Measurements from ENCODE around the gene PTPRD.
A peak's percentile ranks its signal among the peaks of the same experiment; 100 is the strongest.

Gene PTPRD

GRCh38 chr9:8800196-8800595 is 1812.6 kb downstream of the PTPRD start:
- no peak for DNase-seq

- DNase-seq: no peak
Observed at GRCh38 chr9:8799615-8800014, 1813.2 kb downstream of the PTPRD start.

- DNase-seq: no peak
Observed at GRCh38 chr9:8799206-8799605, 1813.6 kb downstream of the PTPRD start.

GRCh38 chr9:8784838-8785237 is 1828.0 kb downstream of the PTPRD start:
- peak; percentile 12 for DNase-seq

- peak; percentile 28 for DNase-seq
Observed at GRCh38 chr9:8783941-8784340, 1828.9 kb downstream of the PTPRD start.

- no peak for DNase-seq
Observed at GRCh38 chr9:8782237-8782636, 1830.6 kb downstream of the PTPRD start.

- DNase-seq: no peak
Observed at GRCh38 chr9:8781458-8781857, 1831.3 kb downstream of the PTPRD start.

- no peak for DNase-seq
Observed at GRCh38 chr9:8780386-8780785, 1832.4 kb downstream of the PTPRD start.

- no peak for DNase-seq
Observed at GRCh38 chr9:8779478-8779877, 1833.3 kb downstream of the PTPRD start.

- DNase-seq: no peak
Observed at GRCh38 chr9:8778356-8778755, 1834.4 kb downstream of the PTPRD start.

GRCh38 chr9:8772302-8772701 is 1840.5 kb downstream of the PTPRD start:
- DNase-seq: no peak

GRCh38 chr9:8769153-8769552 is 1843.6 kb downstream of the PTPRD start:
- DNase-seq: no peak

- DNase-seq: no peak
Observed at GRCh38 chr9:8766096-8766495, 1846.7 kb downstream of the PTPRD start.

GRCh38 chr9:8764051-8764450 is 1848.8 kb downstream of the PTPRD start:
- DNase-seq: no peak

- no peak for DNase-seq
Observed at GRCh38 chr9:8762479-8763085, 1850.2 kb downstream of the PTPRD start.

- DNase-seq: no peak
Observed at GRCh38 chr9:8760000-8760767, 1852.6 kb downstream of the PTPRD start.

GRCh38 chr9:8757881-8758280 is 1854.9 kb downstream of the PTPRD start:
- DNase-seq: no peak

- no peak for DNase-seq
Observed at GRCh38 chr9:8754751-8755150, 1858.1 kb downstream of the PTPRD start.

GRCh38 chr9:8751406-8751930 is 1861.3 kb downstream of the PTPRD start:
- no peak for DNase-seq

GRCh38 chr9:8750639-8751051 is 1862.2 kb downstream of the PTPRD start:
- no peak for DNase-seq

GRCh38 chr9:8745347-8745746 is 1867.5 kb downstream of the PTPRD start:
- no peak for DNase-seq

GRCh38 chr9:8738945-8739344 is 1873.9 kb downstream of the PTPRD start:
- no peak for DNase-seq

- DNase-seq: peak; percentile 26
Observed at GRCh38 chr9:8736805-8737204, 1876.0 kb downstream of the PTPRD start.

- no peak for DNase-seq
Observed at GRCh38 chr9:8734760-8735159, 1878.0 kb downstream of the PTPRD start.

All from NCI-H446 treated with DMSO at 0.1 percent for 48 hours (cell line).